Measurements from ENCODE around the gene LDLRAD4.
A peak's percentile ranks its signal among the peaks of the same experiment; 100 is the strongest.
"Not testable (repeated sequence)": the region's sequence is repeated elsewhere in the genome, so short reads cannot be mapped to it uniquely, and the experiment has no call there.

The LDLRAD4 gene

GRCh38 chr18:13585379-13586153 is 367.0 kb downstream of the LDLRAD4 start:
- no peak for DNase-seq

- no peak for DNase-seq
Observed at GRCh38 chr18:13587001-13587400, 368.4 kb downstream of the LDLRAD4 start.

DNA sequence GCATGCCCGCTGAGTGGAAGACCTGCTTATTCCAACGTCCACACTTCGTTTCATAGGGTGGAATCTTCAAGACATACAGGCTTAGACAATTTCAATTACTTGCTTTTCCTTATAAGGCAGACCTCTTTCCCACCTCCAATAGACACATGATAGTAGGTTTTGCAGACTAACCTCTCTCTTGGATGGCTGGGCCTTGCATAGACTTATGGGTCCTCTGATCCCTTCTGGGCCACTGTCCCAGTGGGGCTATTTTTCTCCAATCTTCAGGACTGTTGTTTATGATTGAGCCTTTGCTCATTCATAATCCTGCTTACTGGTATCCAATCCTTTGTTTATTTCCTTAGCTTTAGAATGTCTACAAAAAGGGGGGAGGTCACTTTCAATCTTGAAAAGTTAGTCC is 368.9 kb downstream of the LDLRAD4 start:
- DNase-seq, result no peak

- DNase-seq, result no peak
Observed at GRCh38 chr18:13587937-13588336, 369.4 kb downstream of the LDLRAD4 start.

- DNase-seq, result no peak
Observed at GRCh38 chr18:13589316-13589715, 370.8 kb downstream of the LDLRAD4 start.

DNA sequence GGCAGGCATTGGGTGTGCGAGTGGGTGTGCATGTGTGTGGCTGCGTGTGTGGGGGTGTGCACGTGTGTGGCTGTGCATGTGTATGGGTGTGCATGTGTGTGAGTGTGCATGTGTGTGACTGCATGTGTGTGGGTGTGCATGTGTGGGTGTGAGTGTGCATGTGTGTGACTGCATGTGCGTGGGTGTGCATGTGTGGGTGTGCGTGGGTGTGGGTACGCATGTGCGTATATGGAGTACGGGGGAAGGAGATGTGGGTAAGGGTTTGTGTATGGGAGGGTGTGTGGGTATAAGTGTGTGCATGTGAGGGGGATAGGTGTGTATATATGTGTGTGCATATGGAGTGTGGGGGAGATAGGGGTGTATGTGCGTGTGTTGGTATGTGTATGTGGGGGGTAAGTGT is 371.4 kb downstream of the LDLRAD4 start:
- DNase-seq, result no peak

GRCh38 chr18:13592246-13592645 is 373.7 kb downstream of the LDLRAD4 start:
- no peak for DNase-seq

GRCh38 chr18:13594551-13594950 is 376.0 kb downstream of the LDLRAD4 start:
- DNase-seq, result no peak

GRCh38 chr18:13597068-13597467 is 378.5 kb downstream of the LDLRAD4 start:
- DNase-seq, result no peak

- DNase-seq, result no peak
Observed at GRCh38 chr18:13598591-13598990, 380.0 kb downstream of the LDLRAD4 start.

GRCh38 chr18:13599031-13599430 is 380.5 kb downstream of the LDLRAD4 start:
- no peak for DNase-seq

- no peak for DNase-seq
Observed at GRCh38 chr18:13603304-13604019, 384.9 kb downstream of the LDLRAD4 start.

DNA sequence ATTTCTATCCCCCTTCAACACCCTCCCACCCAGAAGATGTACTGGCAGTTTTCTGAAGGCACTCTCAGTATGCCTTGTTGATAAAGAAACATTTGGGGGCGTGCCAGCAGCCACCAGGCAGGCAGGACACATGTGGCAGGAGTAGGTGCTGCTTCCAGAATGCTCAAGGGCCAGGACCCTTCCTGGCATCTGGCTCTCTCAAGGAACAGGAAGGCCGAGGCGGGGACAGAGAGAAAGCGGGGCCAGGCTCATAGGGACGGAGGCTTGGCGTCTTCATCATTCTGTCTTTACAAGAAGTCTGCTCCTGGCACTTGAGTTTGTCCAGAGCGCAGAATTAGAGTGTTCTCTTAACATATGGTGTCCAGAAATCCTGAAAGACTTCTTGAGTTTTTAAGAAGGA is 386.2 kb downstream of the LDLRAD4 start:
- no peak for DNase-seq

- DNase-seq, result no peak
Observed at GRCh38 chr18:13605477-13605876, 386.9 kb downstream of the LDLRAD4 start.

DNA sequence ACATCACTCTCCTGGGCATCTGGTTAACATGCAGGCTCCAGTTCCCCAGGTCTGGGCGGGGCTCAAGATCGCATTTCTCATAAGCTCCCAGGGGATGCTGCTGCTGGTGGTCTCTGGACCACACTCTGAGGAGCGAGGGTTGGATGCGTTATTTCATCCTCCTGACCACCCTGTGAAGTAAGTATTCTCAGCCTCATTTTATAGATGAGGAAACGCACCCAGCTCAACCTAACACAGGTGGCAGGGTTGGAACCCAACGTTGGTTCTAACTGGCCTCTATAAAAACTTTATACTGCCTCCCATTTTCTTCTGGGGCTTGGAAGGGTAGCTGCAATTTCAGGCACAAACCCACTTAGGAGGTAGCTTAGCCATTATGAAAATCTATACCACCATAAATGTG is 387.3 kb downstream of the LDLRAD4 start:
- no peak for DNase-seq

DNA sequence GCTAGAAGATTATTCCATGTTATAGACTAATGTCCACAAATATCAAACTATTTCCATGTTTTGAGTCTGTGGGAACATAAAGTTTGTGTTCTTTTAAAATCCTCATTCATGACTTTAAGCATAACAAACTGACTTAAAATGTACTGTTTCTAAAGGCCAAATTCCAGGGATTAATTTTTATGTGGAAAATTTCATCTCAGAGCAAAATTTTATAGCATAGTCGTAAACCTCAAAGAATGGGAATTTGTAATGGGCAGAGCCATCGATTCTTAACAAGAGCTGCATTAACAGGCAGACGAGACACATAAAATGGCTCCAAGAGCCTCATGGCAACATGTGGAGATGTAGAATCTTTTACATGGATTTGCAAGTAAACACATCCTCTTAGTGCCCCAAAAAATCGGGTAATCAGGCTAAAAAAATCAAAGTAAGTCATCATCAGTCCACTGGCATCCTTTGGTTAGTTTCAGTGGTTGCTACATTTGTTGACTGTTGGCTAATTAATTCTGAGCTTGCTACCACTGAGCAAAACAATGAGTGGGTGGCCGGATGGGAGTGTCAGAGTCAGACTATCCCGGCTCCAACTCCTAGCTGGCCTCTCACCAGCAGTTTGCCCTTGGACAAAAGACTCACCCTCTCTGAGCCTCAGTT is 388.2 kb downstream of the LDLRAD4 start:
- no peak for DNase-seq

- not testable (repeated sequence) for DNase-seq
Observed at GRCh38 chr18:13608024-13608562, 389.5 kb downstream of the LDLRAD4 start.

- DNase-seq, result peak; percentile 9
Observed at GRCh38 chr18:13608791-13609532, 390.4 kb downstream of the LDLRAD4 start.

- no peak for DNase-seq
Observed at GRCh38 chr18:13610555-13611141, 392.1 kb downstream of the LDLRAD4 start.

DNA sequence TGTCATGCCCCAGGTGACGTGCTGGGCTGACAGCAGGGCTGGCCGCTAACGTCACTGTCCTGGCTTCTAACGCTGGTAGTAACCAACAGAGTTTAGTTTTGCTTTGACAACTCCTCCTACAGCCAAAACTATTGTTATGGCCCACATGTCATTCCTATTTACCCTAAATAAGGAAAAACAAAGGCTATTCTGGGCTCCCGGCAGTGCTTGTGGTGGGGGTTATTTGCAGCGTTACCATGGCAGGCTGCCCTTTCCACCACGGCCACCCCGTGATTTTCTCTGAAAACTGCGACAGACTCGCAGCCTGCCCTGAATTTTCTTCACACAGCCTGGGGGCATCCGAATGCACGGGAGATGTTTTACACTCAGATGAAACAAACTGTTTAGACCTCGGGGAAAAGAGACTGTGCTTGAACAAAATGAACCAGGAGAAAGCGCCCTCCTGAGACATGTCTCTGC is 392.6 kb downstream of the LDLRAD4 start:
- no peak for DNase-seq

DNA sequence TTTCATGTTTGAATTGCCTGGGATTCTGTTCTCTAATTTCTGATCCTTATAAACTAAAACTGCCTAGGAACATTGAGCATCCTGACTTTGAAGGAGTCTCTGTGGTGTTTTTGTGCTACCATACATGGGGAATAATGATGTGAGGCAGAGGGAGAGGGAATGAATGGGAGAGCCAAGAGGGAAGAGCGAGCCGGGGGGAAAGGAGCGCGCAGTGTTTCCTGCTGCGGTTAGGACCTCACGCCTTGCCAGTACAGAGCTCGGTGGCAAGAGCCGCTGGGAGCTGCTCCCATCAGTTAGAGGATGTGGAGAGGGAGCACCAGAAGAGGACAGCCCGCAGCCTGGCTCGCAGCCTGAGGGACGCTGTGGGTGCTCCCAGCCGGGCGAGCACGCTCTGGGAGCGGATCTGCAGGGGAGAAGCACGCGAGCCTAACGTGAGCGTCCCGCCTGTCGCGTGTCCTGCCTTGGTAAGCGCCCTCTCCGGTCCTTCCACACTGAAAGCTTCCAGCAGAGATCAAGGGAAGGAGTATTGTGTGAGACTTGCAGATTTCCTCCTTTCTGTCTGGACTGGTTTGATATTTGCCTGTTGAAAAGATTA is 393.1 kb downstream of the LDLRAD4 start:
- DNase-seq, result peak; percentile 67

Measured in GDM1 (cell line).